GM23248 (cell line): ENCODE data around the gene SERPINA6.

Experiments used
- EZH2 ChIP-seq: fragments of 200-600 bp; sonication (generic); IDR thresholded peaks from 2 replicates; pipeline ENCODE4 v1.6.1; 2018; ENCODE audit warnings: antibody characterized with exemption, mild to moderate bottlenecking; ENCODE audit not compliant: insufficient read depth, poor library complexity, severe bottlenecking
- EZH2phosphoT487 ChIP-seq: fragments of 200-600 bp; sonication (generic); IDR thresholded peaks from 2 replicates; pipeline ENCODE4 v1.6.1; 2018; ENCODE audit warnings: antibody characterized with exemption, moderate library complexity, mild to moderate bottlenecking, low read depth; ENCODE audit not compliant: insufficient read depth

DNA sequence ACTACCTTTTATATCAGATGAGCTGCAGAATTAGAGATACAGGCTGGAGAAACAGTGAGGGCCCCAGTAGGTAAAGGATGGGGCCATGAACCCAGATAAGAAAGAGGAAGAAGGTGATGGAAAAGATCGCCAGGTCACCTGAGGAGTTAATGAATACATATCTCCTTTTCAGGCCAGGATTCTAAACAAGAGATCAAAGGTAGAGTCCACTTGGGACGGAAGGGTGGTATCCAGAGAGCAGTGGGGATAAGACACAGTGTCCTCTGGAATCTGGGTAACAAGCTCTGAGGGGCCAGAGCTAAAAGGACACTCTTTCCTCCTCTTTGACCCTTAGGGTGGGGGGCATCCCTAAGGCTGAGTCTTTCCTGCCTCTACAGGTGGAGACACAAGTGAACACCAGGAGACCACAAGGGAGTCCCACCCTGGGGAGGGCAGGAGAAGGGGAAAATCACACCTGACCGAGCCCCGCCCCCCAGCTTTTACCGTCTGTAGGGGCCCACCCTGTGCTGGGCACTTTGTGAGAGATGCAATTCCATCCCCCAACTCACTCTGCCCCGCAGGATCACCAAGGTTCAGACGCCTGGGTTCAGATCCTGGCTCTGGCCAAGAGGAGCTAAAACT, 37.9 kb upstream of the SERPINA6 start:
- TF ChIP-seq EZH2 = no peak
- no peak for TF ChIP-seq EZH2phosphoT487
